HepG2 (cell line): ENCODE results near the gene PRR36. TPM values are rescaled to one million over a fixed set of nuclear protein-coding genes. Genes with fewer than 3 reads are reported as not detected.

Experiments
- ATAC-seq: fragments of 200-7000 bp; cut with Tn5 transposase; 3 replicates; pipeline ENCODE4 v1.9.1; 2020; ENCODE audit warnings: mild to moderate bottlenecking, moderate library complexity
- BruUV-seq: library from RNA; stranded (reverse); fragments of 400-500 nt; replicated peaks from 2 replicates; lab custom pipeline; 2021; lab: Mats Ljungman, UMichigan
- CTCF ChIA-PET: fragments of 300-600 bp; formaldehyde crosslinking; extraction: SDS; loops from one replicate; lab custom pipeline; 2021; ENCODE audit warnings: low total read pairs, inconsistent platforms, low intra/inter-chr PET ratio; lab: Yijun Ruan, JAX
- POLR2A ChIA-PET: fragments of 350-600 bp; sonication (Branson Sonifier 250); formaldehyde crosslinking; loops from one replicate; lab custom pipeline; 2020; ENCODE audit warnings: antibody characterized with exemption, inconsistent platforms; lab: Yijun Ruan, JAX
- DNase-seq: peaks from one replicate; pipeline ENCODE4 v3.0.0-alpha.2; 2015; ENCODE audit warnings: low spot score
- FAIRE-seq: peaks from 3 replicates; lab custom pipeline; 2011; peaks lifted over from hg19 to GRCh38; lab: Jason Lieb, UNC
- H2AFZ ChIP-seq: one replicate; pipeline ENCODE4 v1.6.1; 2011; ENCODE audit warnings: low read length, inconsistent platforms
- H3K27ac ChIP-seq: fragments of 300-600 bp; 3 replicates; pipeline ENCODE4 v1.8.0; 2011; ENCODE audit warnings: mixed run types, mild to moderate bottlenecking, mixed read lengths, low read length, inconsistent platforms; ENCODE audit not compliant: insufficient read depth; ENCODE audit errors: extremely low read length
- H3K27me3 ChIP-seq, 2 experiments: fragments of 200-600 bp in 1 of 2; 2 replicates in 1 of 2; 3 replicates in 1 of 2; pipeline versions ENCODE4 v1.6.0 to v1.8.0; 2011; ENCODE audit warnings: low read length in 2 of 2, mild to moderate bottlenecking in 2 of 2, moderate library complexity in 2 of 2, inconsistent platforms in 1 of 2; ENCODE audit not compliant: insufficient read depth in 2 of 2, control insufficient read depth in 1 of 2
- H3K36me3 ChIP-seq, 2 experiments: fragments of 200-600 bp in 1 of 2; replicated peaks in 1 of 2; 2 replicates in 1 of 2; 3 replicates in 1 of 2; pipeline versions ENCODE4 v1.5.1 to v1.8.0; 2011; ENCODE audit warnings: low read length in 2 of 2, inconsistent platforms in 1 of 2; ENCODE audit not compliant: insufficient read depth in 2 of 2, control insufficient read depth in 1 of 2
- H3K4me1 ChIP-seq: 2 replicates; pipeline ENCODE4 v1.5.1; 2012; ENCODE audit warnings: low read length, inconsistent platforms; ENCODE audit not compliant: insufficient read depth
- H3K4me2 ChIP-seq: 2 replicates; pipeline ENCODE4 v1.6.0; 2011; ENCODE audit warnings: low read depth, low read length, inconsistent platforms
- H3K4me3 ChIP-seq, 3 experiments: fragments of 200-600 bp in 1 of 3; sonication (generic), shearing (Covaris generic) in 1 of 3; replicated peaks in 1 of 3; 2 replicates each; pipeline ENCODE4 v1.5.1; 2011 to 2016; ENCODE audit warnings: low read length in 3 of 3, inconsistent platforms in 2 of 3, low read depth in 2 of 3, mild to moderate bottlenecking in 2 of 3, control low read depth in 1 of 3, mixed read lengths in 1 of 3; ENCODE audit not compliant: insufficient read depth in 1 of 3
- H3K79me2 ChIP-seq: one replicate; pipeline ENCODE4 v1.6.1; 2011; ENCODE audit warnings: low read length, inconsistent platforms; ENCODE audit not compliant: insufficient read depth
- H3K9ac ChIP-seq: 2 replicates; pipeline ENCODE4 v1.6.0; 2011; ENCODE audit warnings: mild to moderate bottlenecking, low read depth, low read length, inconsistent platforms; ENCODE audit not compliant: insufficient read depth
- H3K9me3 ChIP-seq: 2 replicates; pipeline ENCODE4 v1.5.1; 2012; ENCODE audit warnings: mild to moderate bottlenecking, low read length
- H4K20me1 ChIP-seq: 2 replicates; pipeline ENCODE4 v1.6.0; 2011; ENCODE audit warnings: inconsistent platforms, mild to moderate bottlenecking, low read length, moderate library complexity; ENCODE audit not compliant: insufficient read depth
- AGO2 ChIP-seq: fragments of 200-400 bp; formaldehyde crosslinking; optimal IDR thresholded peaks from 2 replicates; pipeline ENCODE3; 2017; ENCODE audit warnings: mild to moderate bottlenecking, low read depth, low read length, moderate library complexity
- FLYWCH1 ChIP-seq: sonication (generic); formaldehyde crosslinking; IDR thresholded peaks from 2 replicates; pipeline ENCODE4 v1.8.1; 2023; ENCODE audit warnings: mild to moderate bottlenecking, missing genetic modification reagents
- REPIN1 ChIP-seq: sonication (generic); formaldehyde crosslinking; IDR thresholded peaks from 2 replicates; pipeline ENCODE4 v1.8.0; 2022; ENCODE audit warnings: missing genetic modification reagents, low read depth, mild to moderate bottlenecking, borderline replicate concordance
- ZFP36L2 ChIP-seq: sonication (generic); formaldehyde crosslinking; IDR thresholded peaks from 2 replicates; pipeline ENCODE4 v1.4.0; 2020; ENCODE audit warnings: missing genetic modification reagents
- WGBS: methylation state at CpG from one replicate; pipeline ENCODE4 v1.1.6; 2017; ENCODE audit warnings: low lambda C conversion rate; 5-methylcytosine and 5-hydroxymethylcytosine counted together
- in situ Hi-C: cut with HindIII; loops from 2 replicates; pipeline ENCODE4 v1.10.0; 2017; ENCODE audit warnings: low pct_unique_long_range_greater_than_20kb; ENCODE audit not compliant: extremely low pct_ligation_motif_present
- intact Hi-C: fragments of 100-400 bp; cut with micrococcal nuclease; formaldehyde crosslinking; loops from one replicate; pipeline ENCODE4 v1.10.0; 2022; ENCODE audit not compliant: unreplicated experiment
- polyA plus RNA-seq, 8 experiments: library from polyadenylated mRNA; depleted of rRNA in 3 of 8; stranded (reverse) in 7 of 8; unstranded in 1 of 8; fragments of >200 nt; fragmentation: Illumina TruSeq in 4 of 8; extraction: Trizol in 4 of 8; gene quantifications; 2 replicates each; pipeline versions ENCODE4 v1.2.1 to v1.2.3, GENCODE V29; 2011 to 2016; ENCODE audit warnings: low read depth in 4 of 8, missing spikeins in 1 of 8, mixed read lengths in 1 of 8; ENCODE audit not compliant: insufficient read depth in 1 of 8
- total RNA-seq, 5 experiments: library from RNA; depleted of rRNA; stranded (reverse); fragments of >200 nt; fragmentation: Illumina TruSeq; extraction: Trizol; gene quantifications; 2 replicates each; pipeline ENCODE4 v1.2.3, GENCODE V29; 2016; ENCODE audit warnings: low read depth in 1 of 5
- TF ChIP-seq, protein P1 (sequence below): sonication (generic); formaldehyde crosslinking; IDR thresholded peaks from 2 replicates; pipeline ENCODE4 v1.4.0; 2020; ENCODE audit warnings: missing genetic modification reagents, mild to moderate bottlenecking, borderline replicate concordance
- TF ChIP-seq, protein P2 (sequence below), 2 experiments: sonication (generic) in 1 of 2; formaldehyde crosslinking in 1 of 2; IDR thresholded peaks; 2 replicates each; pipeline versions ENCODE4 v1.4.0 to v1.6.1; 2016 to 2020; ENCODE audit warnings: borderline replicate concordance in 1 of 2, low read depth in 1 of 2, mild to moderate bottlenecking in 1 of 2, missing genetic modification reagents in 1 of 2
- TF ChIP-seq, protein P3 (sequence below): sonication (generic); formaldehyde crosslinking; conservative IDR thresholded peaks from 2 replicates; pipeline ENCODE4 v1.5.0; 2020; ENCODE audit warnings: missing genetic modification reagents

Gene PRR36
- total and polyA plus RNA-seq, 2 of the 13 experiments (the other 11 are each of a cell fraction or from before 2014, with no cell fraction given) = 0.07 to 0.17 TPM

DNA sequence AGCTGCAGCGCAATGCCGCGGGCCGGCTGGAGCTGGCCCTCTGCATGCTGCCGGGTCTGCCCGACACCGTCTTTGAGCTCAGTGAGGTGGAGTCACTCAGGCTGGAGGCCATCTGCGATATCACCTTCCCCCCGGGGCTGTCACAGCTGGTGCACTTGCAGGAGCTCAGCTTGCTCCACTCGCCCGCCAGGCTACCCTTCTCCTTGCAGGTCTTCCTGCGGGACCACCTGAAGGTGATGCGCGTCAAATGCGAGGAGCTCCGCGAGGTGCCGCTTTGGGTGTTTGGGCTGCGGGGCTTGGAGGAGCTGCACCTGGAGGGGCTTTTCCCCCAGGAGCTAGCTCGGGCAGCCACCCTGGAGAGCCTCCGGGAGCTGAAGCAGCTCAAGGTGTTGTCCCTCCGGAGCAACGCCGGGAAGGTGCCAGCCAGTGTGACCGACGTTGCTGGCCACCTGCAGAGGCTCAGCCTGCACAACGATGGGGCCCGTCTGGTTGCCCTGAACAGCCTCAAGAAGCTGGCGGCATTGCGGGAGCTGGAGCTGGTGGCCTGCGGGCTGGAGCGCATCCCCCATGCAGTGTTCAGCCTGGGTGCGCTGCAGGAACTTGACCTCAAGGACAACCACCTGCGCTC lies 25.7 kb upstream of the PRR36 start:
- no peaks in the 10 kb centered on the region; a peak in 1 of 5 replicates for H3K27me3 ChIP-seq
- intact Hi-C loops (no loop called here), in situ Hi-C loops (no loop called here)
- WGBS = 95% methylated on average over 24 of the region's 34 CpGs
- POLR2A ChIA-PET = interaction anchor here (4.7 to 4.9 kb wide), 3 partner anchors 11 to 31 kb away, joined by 52 to 83 read pairs (median 75); partner anchors contain the start of genes LRRC8E and SNAPC2
- peaks cover 9 to 15% of the 10 kb centered on the region in 2 experiments; a peak in 2 of 5 replicates for H3K36me3 ChIP-seq
- peaks cover 45% of the 10 kb centered on the region for H3K4me1 ChIP-seq
- no peak for ATAC-seq
- TF ChIP-seq AGO2 = peak; percentile 29
- TF ChIP-seq, protein P1, sequence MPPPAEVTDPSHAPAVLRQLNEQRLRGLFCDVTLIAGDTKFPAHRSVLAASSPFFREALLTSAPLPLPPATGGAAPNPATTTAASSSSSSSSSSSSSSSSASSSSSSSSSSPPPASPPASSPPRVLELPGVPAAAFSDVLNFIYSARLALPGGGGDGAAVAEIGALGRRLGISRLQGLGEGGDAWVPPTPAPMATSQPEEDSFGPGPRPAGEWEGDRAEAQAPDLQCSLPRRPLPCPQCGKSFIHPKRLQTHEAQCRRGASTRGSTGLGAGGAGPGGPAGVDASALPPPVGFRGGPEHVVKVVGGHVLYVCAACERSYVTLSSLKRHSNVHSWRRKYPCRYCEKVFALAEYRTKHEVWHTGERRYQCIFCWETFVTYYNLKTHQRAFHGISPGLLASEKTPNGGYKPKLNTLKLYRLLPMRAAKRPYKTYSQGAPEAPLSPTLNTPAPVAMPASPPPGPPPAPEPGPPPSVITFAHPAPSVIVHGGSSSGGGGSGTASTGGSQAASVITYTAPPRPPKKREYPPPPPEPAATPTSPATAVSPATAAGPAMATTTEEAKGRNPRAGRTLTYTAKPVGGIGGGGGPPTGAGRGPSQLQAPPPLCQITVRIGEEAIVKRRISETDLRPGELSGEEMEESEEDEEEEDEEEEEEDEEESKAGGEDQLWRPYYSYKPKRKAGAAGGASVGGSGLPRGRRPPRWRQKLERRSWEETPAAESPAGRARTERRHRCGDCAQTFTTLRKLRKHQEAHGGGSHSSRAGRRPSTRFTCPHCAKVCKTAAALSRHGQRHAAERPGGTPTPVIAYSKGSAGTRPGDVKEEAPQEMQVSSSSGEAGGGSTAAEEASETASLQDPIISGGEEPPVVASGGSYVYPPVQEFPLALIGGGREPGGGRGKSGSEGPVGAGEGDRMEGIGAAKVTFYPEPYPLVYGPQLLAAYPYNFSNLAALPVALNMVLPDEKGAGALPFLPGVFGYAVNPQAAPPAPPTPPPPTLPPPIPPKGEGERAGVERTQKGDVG = no peak
- no peak overlapping the region for H3K9ac ChIP-seq
- no peak overlapping the region for H3K4me3 ChIP-seq
- BruUV-seq = no TSS peak
- H3K27ac ChIP-seq = no peak overlapping the region
- peaks cover 14% of the 10 kb centered on the region for H3K79me2 ChIP-seq
- H2AFZ ChIP-seq = no peak overlapping the region
- no peak for FAIRE-seq
- H3K9me3 ChIP-seq = no peaks in the 10 kb centered on the region
- CTCF ChIA-PET = no interaction called here
- H4K20me1 ChIP-seq = 0 out of 2 replicates have a peak, but pooled peaks cover 4% of the 10 kb centered on the region
- no peak for DNase-seq
- H3K4me2 ChIP-seq = no peak overlapping the region

DNA sequence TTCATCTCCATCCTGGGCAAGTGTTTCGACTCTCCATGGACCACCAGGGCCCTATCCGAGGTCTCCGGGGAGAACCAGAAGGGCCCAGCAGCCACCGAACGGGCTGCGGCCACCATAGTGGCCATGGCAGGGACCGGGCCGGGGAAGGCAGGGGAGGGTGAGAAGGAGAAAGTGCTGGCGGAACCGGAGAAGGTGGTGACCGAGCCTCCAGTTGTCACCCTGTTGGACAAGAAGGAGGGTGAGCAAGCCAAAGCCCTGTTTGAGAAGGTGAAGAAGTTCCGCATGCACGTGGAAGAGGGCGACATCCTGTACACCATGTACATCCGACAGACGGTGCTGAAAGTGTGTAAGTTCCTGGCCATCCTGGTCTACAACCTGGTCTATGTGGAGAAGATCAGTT lies 24.8 kb upstream of the PRR36 start:
- WGBS = 97% methylated on average over 14 of the region's 16 CpGs
- Histone ChIP-seq H3K4me3 (no peak overlapping the region), H3K4me1 (peaks cover 49% of the 10 kb centered on the region), H2AFZ (no peak overlapping the region), H3K9me3 (no peaks in the 10 kb centered on the region), H3K27me3 (no peaks in the 10 kb centered on the region), H3K9ac (no peak overlapping the region), H3K4me2 (no peak overlapping the region), H3K79me2 (peaks cover 6% of the 10 kb centered on the region), H3K36me3 (peaks cover 9 to 15% of the 10 kb centered on the region in 2 experiments; a peak in 2 of 5 replicates), H4K20me1 (no peaks in the 10 kb centered on the region), H3K27ac (no peak overlapping the region)
- in situ Hi-C loops = no loop called here
- CTCF ChIA-PET = no interaction called here
- ATAC-seq = no peak
- intact Hi-C loops = no loop called here
- DNase-seq = no peak
- FAIRE-seq = no peak
- POLR2A ChIA-PET = interaction anchor here (1.4 to 2.8 kb wide), 2 partner anchors 11 to 13 kb away, joined by 4 to 34 read pairs; partner anchors contain the start of gene LRRC8E
- no TSS peak for BruUV-seq
- TF ChIP-seq, protein P2, sequence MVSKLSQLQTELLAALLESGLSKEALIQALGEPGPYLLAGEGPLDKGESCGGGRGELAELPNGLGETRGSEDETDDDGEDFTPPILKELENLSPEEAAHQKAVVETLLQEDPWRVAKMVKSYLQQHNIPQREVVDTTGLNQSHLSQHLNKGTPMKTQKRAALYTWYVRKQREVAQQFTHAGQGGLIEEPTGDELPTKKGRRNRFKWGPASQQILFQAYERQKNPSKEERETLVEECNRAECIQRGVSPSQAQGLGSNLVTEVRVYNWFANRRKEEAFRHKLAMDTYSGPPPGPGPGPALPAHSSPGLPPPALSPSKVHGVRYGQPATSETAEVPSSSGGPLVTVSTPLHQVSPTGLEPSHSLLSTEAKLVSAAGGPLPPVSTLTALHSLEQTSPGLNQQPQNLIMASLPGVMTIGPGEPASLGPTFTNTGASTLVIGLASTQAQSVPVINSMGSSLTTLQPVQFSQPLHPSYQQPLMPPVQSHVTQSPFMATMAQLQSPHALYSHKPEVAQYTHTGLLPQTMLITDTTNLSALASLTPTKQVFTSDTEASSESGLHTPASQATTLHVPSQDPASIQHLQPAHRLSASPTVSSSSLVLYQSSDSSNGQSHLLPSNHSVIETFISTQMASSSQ (IDR thresholded peaks at IDR 0.05; ENCODE audit: low read depth) = no peak
- TF ChIP-seq, protein P2 (CRISPR knock-in tag; IDR thresholded peaks at IDR 0.05; ENCODE audit: borderline replicate concordance) = no peak
- no peak for TF ChIP-seq ZFP36L2
- no peak for TF ChIP-seq FLYWCH1
- TF ChIP-seq, protein P3, sequence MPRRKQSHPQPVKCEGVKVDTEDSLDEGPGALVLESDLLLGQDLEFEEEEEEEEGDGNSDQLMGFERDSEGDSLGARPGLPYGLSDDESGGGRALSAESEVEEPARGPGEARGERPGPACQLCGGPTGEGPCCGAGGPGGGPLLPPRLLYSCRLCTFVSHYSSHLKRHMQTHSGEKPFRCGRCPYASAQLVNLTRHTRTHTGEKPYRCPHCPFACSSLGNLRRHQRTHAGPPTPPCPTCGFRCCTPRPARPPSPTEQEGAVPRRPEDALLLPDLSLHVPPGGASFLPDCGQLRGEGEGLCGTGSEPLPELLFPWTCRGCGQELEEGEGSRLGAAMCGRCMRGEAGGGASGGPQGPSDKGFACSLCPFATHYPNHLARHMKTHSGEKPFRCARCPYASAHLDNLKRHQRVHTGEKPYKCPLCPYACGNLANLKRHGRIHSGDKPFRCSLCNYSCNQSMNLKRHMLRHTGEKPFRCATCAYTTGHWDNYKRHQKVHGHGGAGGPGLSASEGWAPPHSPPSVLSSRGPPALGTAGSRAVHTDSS (CRISPR knock-in tag) = no peak
- no peak for TF ChIP-seq REPIN1 (CRISPR knock-in tag)
